GM10266 (cell line): ENCODE measurements around the gene NR2F1-AS1.

Source experiments
- DNase-seq: peaks from one replicate; pipeline ENCODE4 v3.0.0; 2012; ENCODE audit errors: extremely low spot score
- CTCF ChIP-seq: IDR thresholded peaks from 2 replicates; pipeline ENCODE4 v1.5.1; 2012; ENCODE audit warnings: mild to moderate bottlenecking, low read depth; ENCODE audit not compliant: control insufficient read depth, insufficient read depth; ENCODE audit errors: missing control alignments

Gene NR2F1-AS1

GRCh38 chr5:93598091-93599000, 17.3 kb upstream of the NR2F1-AS1 start:
- TF ChIP-seq CTCF: no peak
- DNase-seq: no peak

GRCh38 chr5:93596676-93597490, 15.9 kb upstream of the NR2F1-AS1 start:
- no peak for TF ChIP-seq CTCF
- DNase-seq: no peak

GRCh38 chr5:93596310-93596675, 15.3 kb upstream of the NR2F1-AS1 start:
- no peak for TF ChIP-seq CTCF
- no peak for DNase-seq

GRCh38 chr5:93595420-93596147, 14.6 kb upstream of the NR2F1-AS1 start:
- TF ChIP-seq CTCF: no peak
- no peak for DNase-seq

GRCh38 chr5:93594591-93595419, 13.8 kb upstream of the NR2F1-AS1 start:
- TF ChIP-seq CTCF: no peak
- no peak for DNase-seq

- no peak for DNase-seq
- TF ChIP-seq CTCF: no peak
Measured at GRCh38 chr5:93593476-93594131, 12.6 kb upstream of the NR2F1-AS1 start.
